Measurements from ENCODE around the gene MXRA7. TPM values are rescaled to one million over a fixed set of nuclear protein-coding genes. Genes with fewer than 3 reads are reported as not detected.
"Not testable (repeated sequence)": the region's sequence is repeated elsewhere in the genome, so short reads cannot be mapped to it uniquely, and the experiment has no call there.

Gene MXRA7
- polyA plus RNA-seq, 1 of the 3 experiments (the other 2 are of a cell fraction): 154 TPM

DNA sequence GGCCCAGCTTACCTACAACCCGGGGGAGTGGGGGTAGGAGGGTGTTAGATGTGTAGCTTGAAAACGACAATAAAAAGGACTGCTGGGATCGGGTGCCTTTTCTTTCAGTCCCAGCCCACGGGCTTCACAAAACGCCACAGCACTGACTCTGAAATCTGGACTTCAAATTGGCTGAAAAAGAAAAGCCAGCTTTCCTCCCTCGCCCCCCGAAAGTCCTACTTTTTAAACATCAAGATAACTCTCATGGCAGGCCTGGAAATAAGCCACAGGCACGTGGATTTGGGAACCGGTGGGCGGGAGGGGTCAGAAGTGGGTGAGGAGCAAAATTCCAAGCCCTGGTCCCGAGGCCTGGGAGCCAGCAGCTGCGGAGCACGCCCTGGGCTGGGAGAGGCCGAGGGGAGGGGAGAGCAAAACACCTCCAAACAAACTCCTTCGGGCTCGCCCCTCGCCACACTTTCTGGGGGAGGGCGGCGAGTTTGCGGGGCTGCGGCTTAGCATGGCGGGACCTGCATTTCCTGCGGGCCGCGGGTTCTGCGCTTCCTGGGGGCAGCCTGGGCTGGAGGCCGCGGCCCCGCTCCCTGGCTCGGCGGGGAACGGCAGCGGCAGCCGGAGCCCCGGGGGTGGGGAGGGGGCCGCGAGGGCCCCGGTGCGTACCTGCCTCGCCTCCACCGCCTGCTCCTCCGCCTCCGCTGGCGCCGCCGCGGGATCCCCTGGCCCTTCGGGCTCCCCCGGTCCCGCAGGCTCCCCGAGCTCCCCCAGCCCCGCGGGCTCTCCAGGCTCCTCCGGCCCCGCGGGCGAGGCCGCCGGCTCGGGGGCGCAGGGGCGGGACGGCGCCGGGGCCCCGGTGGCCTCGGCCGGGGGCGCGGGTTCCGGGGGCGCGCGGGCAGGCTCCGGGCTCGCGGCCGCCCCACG lies 558 bp downstream of the MXRA7 start:
- WGBS (ENCODE audit: low lambda C conversion rate): 4% methylated on average over 14 of the region's 79 CpGs
- ChIA-PET POLR2A (interaction anchor here (0.8 to 2.3 kb wide), 9 partner anchors 9 to 166 kb away, joined by 3 to 14 read pairs (median 3); partner anchors contain the start of gene SRSF2), CTCF (interaction anchor here (1.0 to 14.3 kb wide), 18 partner anchors 9 to 357 kb away, joined by 3 to 255 read pairs (median 4); partner anchors contain the start of genes JMJD6 and METTL23)
- peaks cover 31% of the 10 kb centered on the region for H4K20me1 ChIP-seq (ENCODE audit: insufficient read depth)
- peaks cover 89% of the 10 kb centered on the region for H3K79me2 ChIP-seq (ENCODE audit: insufficient read depth)
- H3K36me3 ChIP-seq (replicated peaks in 1 of 2; ENCODE audit: control insufficient read depth in 1 of 2, insufficient read depth in 2 of 2, low read length in 1 of 2): peaks cover 14 to 22% of the 10 kb centered on the region in 2 experiments
- not testable (repeated sequence) for H3K9me2 ChIP-seq; H3K9me3 ChIP-seq; H3K27me3 ChIP-seq (ENCODE audit: insufficient read depth); H2AFZ ChIP-seq (ENCODE audit: low read depth)
- peak overlapping the region; percentile 88 to 95 for H3K27ac ChIP-seq (ENCODE audit: low read depth in 2 of 2, low read length in 1 of 2)
- H3K9ac ChIP-seq: peak overlapping the region; percentile 85
- TF ChIP-seq, protein P1, sequence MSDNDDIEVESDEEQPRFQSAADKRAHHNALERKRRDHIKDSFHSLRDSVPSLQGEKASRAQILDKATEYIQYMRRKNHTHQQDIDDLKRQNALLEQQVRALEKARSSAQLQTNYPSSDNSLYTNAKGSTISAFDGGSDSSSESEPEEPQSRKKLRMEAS (IDR thresholded peaks at IDR 0.05; ENCODE audit: low read depth): peak; percentile 79; the same call in 1 of the 2 replicates
- TF ChIP-seq SIN3A (IDR thresholded peaks at IDR 0.05; ENCODE audit: borderline replicate concordance, low read depth, low read length) (0 out of 2 replicates have a peak, but pooled peaks have one; percentile 31), MXI1 (IDR thresholded peaks at IDR 0.05; ENCODE audit: low read depth, low read length) (peak; percentile 86)
- DNase-seq: peak; percentile 77
- H3K4me2 ChIP-seq: peak overlapping the region; percentile 96
- H3K4me1 ChIP-seq (ENCODE audit: control insufficient read depth in 1 of 2, insufficient read depth in 2 of 2, low read depth in 1 of 2, low read length in 1 of 2): peaks cover 17 to 33% of the 10 kb centered on the region in 2 experiments
- peaks cover 31% of the 10 kb centered on the region for H3F3A ChIP-seq (replicated peaks; ENCODE audit: insufficient read depth)
- H3K4me3 ChIP-seq (ENCODE audit: low read depth in 2 of 2, low read length in 1 of 2): peak overlapping the region; percentile 72 to 89

DNA sequence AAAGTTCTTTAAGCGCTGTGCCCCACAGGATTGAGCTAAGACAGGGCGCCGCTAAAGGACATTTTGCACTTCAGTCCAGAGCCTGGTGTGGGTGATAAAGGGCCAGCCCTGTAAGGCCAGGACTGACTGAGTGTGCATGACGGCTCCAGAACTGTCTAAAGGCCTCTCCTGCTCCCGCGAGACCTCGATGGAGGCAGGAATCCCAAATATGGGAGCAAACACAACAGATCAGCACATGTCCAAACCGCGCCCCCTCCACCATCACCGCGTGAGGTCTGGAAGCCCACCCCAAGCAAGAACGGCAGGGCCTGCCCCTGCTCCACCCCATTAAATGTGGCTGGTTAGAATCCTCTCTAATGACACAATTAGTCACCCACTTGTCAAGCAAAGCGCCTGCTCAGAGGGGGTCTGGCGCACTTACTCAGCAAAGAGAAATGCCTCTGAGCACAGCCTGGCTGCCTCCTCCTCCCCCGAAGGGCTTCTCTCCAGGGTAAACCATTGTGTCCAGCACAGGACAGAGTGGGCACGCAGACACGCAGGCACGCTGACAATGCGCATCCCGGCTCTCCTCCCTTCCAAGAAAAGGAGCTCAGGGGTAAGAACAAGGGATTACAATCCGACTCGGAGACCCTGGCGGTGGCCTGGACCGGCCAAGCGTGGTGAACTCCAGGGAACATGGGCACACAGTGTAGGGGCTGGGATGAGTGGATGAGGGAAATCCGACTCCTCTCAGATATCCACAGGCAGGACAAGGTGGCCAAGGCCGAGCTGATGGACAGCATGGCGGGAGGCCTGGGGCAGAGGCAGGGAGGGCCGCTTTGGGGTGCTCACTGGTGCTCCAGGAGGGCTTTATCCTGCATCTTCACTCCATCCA lies 1.5 kb downstream of the MXRA7 start:
- Histone ChIP-seq H3K9me3 (no peaks in the 10 kb centered on the region), H3F3A (replicated peaks; ENCODE audit: insufficient read depth) (peaks cover 32% of the 10 kb centered on the region), H4K20me1 (ENCODE audit: insufficient read depth) (peaks cover 24% of the 10 kb centered on the region), H3K4me2 (peak overlapping the region; percentile 96), H3K36me3 (replicated peaks in 1 of 2; ENCODE audit: control insufficient read depth in 1 of 2, insufficient read depth in 2 of 2, low read length in 1 of 2) (peaks cover 11 to 17% of the 10 kb centered on the region in 2 experiments), H3K4me3 (ENCODE audit: low read depth in 2 of 2, low read length in 1 of 2) (peak overlapping the region; percentile 72 to 89), H3K4me1 (ENCODE audit: control insufficient read depth in 1 of 2, insufficient read depth in 2 of 2, low read depth in 1 of 2, low read length in 1 of 2) (peaks cover 14 to 33% of the 10 kb centered on the region in 2 experiments), H3K27ac (ENCODE audit: low read depth in 2 of 2, low read length in 1 of 2) (peak overlapping the region; percentile 88 to 95), H3K9me2 (no peaks in the 10 kb centered on the region), H3K27me3 (ENCODE audit: insufficient read depth) (no peaks in the 10 kb centered on the region), H2AFZ (ENCODE audit: low read depth) (no peak overlapping the region), H3K9ac (peak overlapping the region; percentile 85), H3K79me2 (ENCODE audit: insufficient read depth) (peaks cover 94% of the 10 kb centered on the region)
- CTCF ChIA-PET: interaction anchor here (0.9 to 14.3 kb wide), 15 partner anchors 8 to 347 kb away, joined by 3 to 255 read pairs (median 3); partner anchors contain the start of genes JMJD6 and METTL23
- POLR2A ChIA-PET: interaction anchor here (0.6 to 2.3 kb wide), 9 partner anchors 8 to 173 kb away, joined by 3 to 14 read pairs (median 3); partner anchors contain the start of genes JMJD6, METTL23 and SRSF2
- WGBS (ENCODE audit: low lambda C conversion rate): 29% methylated on average over 22 of the region's 29 CpGs
- DNase-seq: peak; percentile 82
- TF ChIP-seq, protein P2, sequence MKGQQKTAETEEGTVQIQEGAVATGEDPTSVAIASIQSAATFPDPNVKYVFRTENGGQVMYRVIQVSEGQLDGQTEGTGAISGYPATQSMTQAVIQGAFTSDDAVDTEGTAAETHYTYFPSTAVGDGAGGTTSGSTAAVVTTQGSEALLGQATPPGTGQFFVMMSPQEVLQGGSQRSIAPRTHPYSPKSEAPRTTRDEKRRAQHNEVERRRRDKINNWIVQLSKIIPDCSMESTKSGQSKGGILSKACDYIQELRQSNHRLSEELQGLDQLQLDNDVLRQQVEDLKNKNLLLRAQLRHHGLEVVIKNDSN (IDR thresholded peaks at IDR 0.05; ENCODE audit: borderline replicate concordance, low read depth): no peak
- TF ChIP-seq JUND (IDR thresholded peaks at IDR 0.05): peak; percentile 86
- no peak for TF ChIP-seq FOXJ3 (CRISPR knock-in tag; IDR thresholded peaks at IDR 0.05)
- peak; percentile 89 for TF ChIP-seq FOSL2 (IDR thresholded peaks at IDR 0.05; ENCODE audit: borderline replicate concordance, low read depth)
- TF ChIP-seq NRF1 (IDR thresholded peaks at IDR 0.05; ENCODE audit: low read depth, low read length): peak; percentile 40
- TF ChIP-seq MXI1 (IDR thresholded peaks at IDR 0.05; ENCODE audit: low read depth, low read length): peak; percentile 90
- peak; percentile 88 for TF ChIP-seq TCF12 (IDR thresholded peaks at IDR 0.05)
- TF ChIP-seq, protein P3, sequence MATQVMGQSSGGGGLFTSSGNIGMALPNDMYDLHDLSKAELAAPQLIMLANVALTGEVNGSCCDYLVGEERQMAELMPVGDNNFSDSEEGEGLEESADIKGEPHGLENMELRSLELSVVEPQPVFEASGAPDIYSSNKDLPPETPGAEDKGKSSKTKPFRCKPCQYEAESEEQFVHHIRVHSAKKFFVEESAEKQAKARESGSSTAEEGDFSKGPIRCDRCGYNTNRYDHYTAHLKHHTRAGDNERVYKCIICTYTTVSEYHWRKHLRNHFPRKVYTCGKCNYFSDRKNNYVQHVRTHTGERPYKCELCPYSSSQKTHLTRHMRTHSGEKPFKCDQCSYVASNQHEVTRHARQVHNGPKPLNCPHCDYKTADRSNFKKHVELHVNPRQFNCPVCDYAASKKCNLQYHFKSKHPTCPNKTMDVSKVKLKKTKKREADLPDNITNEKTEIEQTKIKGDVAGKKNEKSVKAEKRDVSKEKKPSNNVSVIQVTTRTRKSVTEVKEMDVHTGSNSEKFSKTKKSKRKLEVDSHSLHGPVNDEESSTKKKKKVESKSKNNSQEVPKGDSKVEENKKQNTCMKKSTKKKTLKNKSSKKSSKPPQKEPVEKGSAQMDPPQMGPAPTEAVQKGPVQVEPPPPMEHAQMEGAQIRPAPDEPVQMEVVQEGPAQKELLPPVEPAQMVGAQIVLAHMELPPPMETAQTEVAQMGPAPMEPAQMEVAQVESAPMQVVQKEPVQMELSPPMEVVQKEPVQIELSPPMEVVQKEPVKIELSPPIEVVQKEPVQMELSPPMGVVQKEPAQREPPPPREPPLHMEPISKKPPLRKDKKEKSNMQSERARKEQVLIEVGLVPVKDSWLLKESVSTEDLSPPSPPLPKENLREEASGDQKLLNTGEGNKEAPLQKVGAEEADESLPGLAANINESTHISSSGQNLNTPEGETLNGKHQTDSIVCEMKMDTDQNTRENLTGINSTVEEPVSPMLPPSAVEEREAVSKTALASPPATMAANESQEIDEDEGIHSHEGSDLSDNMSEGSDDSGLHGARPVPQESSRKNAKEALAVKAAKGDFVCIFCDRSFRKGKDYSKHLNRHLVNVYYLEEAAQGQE (IDR thresholded peaks at IDR 0.05; ENCODE audit: low read depth, low read length): peak; percentile 57; the same call in 1 of the 2 replicates
- TF ChIP-seq, protein P4, sequence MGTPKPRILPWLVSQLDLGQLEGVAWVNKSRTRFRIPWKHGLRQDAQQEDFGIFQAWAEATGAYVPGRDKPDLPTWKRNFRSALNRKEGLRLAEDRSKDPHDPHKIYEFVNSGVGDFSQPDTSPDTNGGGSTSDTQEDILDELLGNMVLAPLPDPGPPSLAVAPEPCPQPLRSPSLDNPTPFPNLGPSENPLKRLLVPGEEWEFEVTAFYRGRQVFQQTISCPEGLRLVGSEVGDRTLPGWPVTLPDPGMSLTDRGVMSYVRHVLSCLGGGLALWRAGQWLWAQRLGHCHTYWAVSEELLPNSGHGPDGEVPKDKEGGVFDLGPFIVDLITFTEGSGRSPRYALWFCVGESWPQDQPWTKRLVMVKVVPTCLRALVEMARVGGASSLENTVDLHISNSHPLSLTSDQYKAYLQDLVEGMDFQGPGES (IDR thresholded peaks at IDR 0.05; ENCODE audit: low read depth, low read length): no peak
- TF ChIP-seq RCOR1 (IDR thresholded peaks at IDR 0.05; ENCODE audit: low read length): no peak; the same call in 1 of the 2 replicates
- TF ChIP-seq, protein P5, sequence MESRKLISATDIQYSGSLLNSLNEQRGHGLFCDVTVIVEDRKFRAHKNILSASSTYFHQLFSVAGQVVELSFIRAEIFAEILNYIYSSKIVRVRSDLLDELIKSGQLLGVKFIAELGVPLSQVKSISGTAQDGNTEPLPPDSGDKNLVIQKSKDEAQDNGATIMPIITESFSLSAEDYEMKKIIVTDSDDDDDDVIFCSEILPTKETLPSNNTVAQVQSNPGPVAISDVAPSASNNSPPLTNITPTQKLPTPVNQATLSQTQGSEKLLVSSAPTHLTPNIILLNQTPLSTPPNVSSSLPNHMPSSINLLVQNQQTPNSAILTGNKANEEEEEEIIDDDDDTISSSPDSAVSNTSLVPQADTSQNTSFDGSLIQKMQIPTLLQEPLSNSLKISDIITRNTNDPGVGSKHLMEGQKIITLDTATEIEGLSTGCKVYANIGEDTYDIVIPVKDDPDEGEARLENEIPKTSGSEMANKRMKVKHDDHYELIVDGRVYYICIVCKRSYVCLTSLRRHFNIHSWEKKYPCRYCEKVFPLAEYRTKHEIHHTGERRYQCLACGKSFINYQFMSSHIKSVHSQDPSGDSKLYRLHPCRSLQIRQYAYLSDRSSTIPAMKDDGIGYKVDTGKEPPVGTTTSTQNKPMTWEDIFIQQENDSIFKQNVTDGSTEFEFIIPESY (IDR thresholded peaks at IDR 0.05; ENCODE audit: borderline replicate concordance, low read depth): peak; percentile 94

Measured in SK-N-SH (cell line).